Osteocyte (in vitro differentiated cells): ENCODE measurements around the gene KRT32. TPM values are rescaled to one million over a fixed set of nuclear protein-coding genes. Genes with fewer than 3 reads are reported as not detected.

Experiments
- DNase-seq: peaks from one replicate; pipeline ENCODE4 v3.0.0; 2021; ENCODE audit warnings: mixed read lengths; ENCODE audit not compliant: unreplicated experiment; ENCODE audit errors: extremely low spot score
- H3K27ac Mint-ChIP-seq: one replicate; pipeline ENCODE4 v1.8.0; 2021; ENCODE audit warnings: mild to moderate bottlenecking, mixed read lengths; ENCODE audit not compliant: unreplicated experiment
- H3K27me3 Mint-ChIP-seq: one replicate; pipeline ENCODE4 v1.8.0; 2021; ENCODE audit warnings: mixed read lengths; ENCODE audit not compliant: unreplicated experiment
- H3K36me3 Mint-ChIP-seq: one replicate; pipeline ENCODE4 v1.8.0; 2021; ENCODE audit warnings: mixed read lengths; ENCODE audit not compliant: unreplicated experiment
- H3K4me1 Mint-ChIP-seq: one replicate; pipeline ENCODE4 v1.8.0; 2021; ENCODE audit warnings: mixed read lengths; ENCODE audit not compliant: unreplicated experiment
- H3K4me3 Mint-ChIP-seq: one replicate; pipeline ENCODE4 v1.8.0; 2021; ENCODE audit warnings: mild to moderate bottlenecking, moderate library complexity, mixed read lengths; ENCODE audit not compliant: unreplicated experiment
- H3K9me3 Mint-ChIP-seq: one replicate; pipeline ENCODE4 v1.8.0; 2021; ENCODE audit warnings: mixed read lengths; ENCODE audit not compliant: unreplicated experiment
- CTCF ChIP-seq: fragments of 200-600 bp; sonication (generic); IDR thresholded peaks from 2 replicates; pipeline ENCODE4 v1.5.0; 2021; ENCODE audit warnings: antibody characterized with exemption, mild to moderate bottlenecking, moderate library complexity
- total RNA-seq: library from RNA; stranded (reverse); gene quantifications from 2 replicates; pipeline ENCODE4 v1.2.1, GENCODE V29; 2021

The KRT32 gene
- total RNA-seq, 1 donor from 2014 or later = not detected

- H3K27ac Mint-ChIP-seq = no peak overlapping the region
- peaks cover 25% of the 10 kb centered on the region for H3K4me1 Mint-ChIP-seq
- no peak for TF ChIP-seq CTCF
- H3K9me3 Mint-ChIP-seq = no peaks in the 10 kb centered on the region
- peaks cover 1% of the 10 kb centered on the region for H3K27me3 Mint-ChIP-seq
- no peaks in the 10 kb centered on the region for H3K36me3 Mint-ChIP-seq
- no peak for DNase-seq
- H3K4me3 Mint-ChIP-seq = no peak overlapping the region
These were observed 47.1 kb downstream of the KRT32 start for GRCh38 chr17:41420134-41420533.

- Mint-ChIP-seq H3K4me3 (no peak overlapping the region), H3K9me3 (no peaks in the 10 kb centered on the region), H3K36me3 (no peaks in the 10 kb centered on the region), H3K4me1 (peaks cover 25% of the 10 kb centered on the region), H3K27ac (no peak overlapping the region), H3K27me3 (no peaks in the 10 kb centered on the region)
- no peak for TF ChIP-seq CTCF
- no peak for DNase-seq
These were observed 47.5 kb downstream of the KRT32 start for GRCh38 chr17:41419716-41420115.

- H3K4me1 Mint-ChIP-seq = peaks cover 25% of the 10 kb centered on the region
- no peaks in the 10 kb centered on the region for H3K36me3 Mint-ChIP-seq
- H3K27ac Mint-ChIP-seq = no peak overlapping the region
- no peak for DNase-seq
- H3K27me3 Mint-ChIP-seq = no peaks in the 10 kb centered on the region
- H3K4me3 Mint-ChIP-seq = no peak overlapping the region
- TF ChIP-seq CTCF = no peak
- no peaks in the 10 kb centered on the region for H3K9me3 Mint-ChIP-seq
These were observed 48.9 kb downstream of the KRT32 start for GRCh38 chr17:41418116-41418860.

GRCh38 chr17:41417576-41418015 is 49.6 kb downstream of the KRT32 start:
- H3K36me3 Mint-ChIP-seq = no peaks in the 10 kb centered on the region
- no peak for DNase-seq
- peak; percentile 20 for TF ChIP-seq CTCF
- H3K27me3 Mint-ChIP-seq = no peaks in the 10 kb centered on the region
- no peak overlapping the region for H3K4me3 Mint-ChIP-seq
- no peak overlapping the region for H3K27ac Mint-ChIP-seq
- H3K9me3 Mint-ChIP-seq = no peaks in the 10 kb centered on the region
- H3K4me1 Mint-ChIP-seq = peaks cover 25% of the 10 kb centered on the region

DNA sequence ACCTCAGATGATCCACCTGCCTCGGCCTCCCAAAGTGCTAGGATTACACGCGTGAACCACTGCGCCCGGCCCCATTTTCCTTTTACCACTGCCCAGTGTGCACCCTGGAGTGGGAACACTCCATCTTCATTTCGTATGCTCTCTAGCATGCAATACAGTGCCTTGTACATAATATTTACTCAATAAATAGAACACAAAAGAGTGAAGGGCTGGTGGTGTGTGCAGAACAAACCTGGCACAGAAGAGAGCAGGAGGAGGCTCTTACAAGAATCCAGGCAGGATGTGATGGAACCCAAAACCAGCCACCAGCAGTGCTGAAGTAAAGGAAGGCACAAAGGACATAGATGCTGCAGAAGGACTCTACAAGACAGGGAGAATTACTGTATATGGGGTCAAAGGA is 50.1 kb downstream of the KRT32 start:
- no peaks in the 10 kb centered on the region for H3K27me3 Mint-ChIP-seq
- H3K4me3 Mint-ChIP-seq = no peak overlapping the region
- H3K4me1 Mint-ChIP-seq = peaks cover 25% of the 10 kb centered on the region

More for the DNA sequence above, 50.1 kb downstream of the KRT32 start:
- H3K36me3 Mint-ChIP-seq = no peaks in the 10 kb centered on the region
- no peak overlapping the region for H3K27ac Mint-ChIP-seq
- TF ChIP-seq CTCF = no peak
- no peaks in the 10 kb centered on the region for H3K9me3 Mint-ChIP-seq
- DNase-seq = no peak
